Colonic mucosa (tissue), 4 donors: ENCODE measurements around the gene RRP15. TPM values are rescaled to one million over a fixed set of nuclear protein-coding genes. Genes with fewer than 3 reads are reported as not detected.

ENCODE experiments used
- DNase-seq: peaks from one replicate; pipeline ENCODE4 v3.0.0-alpha.2; 2020
- H3K27ac ChIP-seq: fragments of 200-600 bp; one replicate; pipeline ENCODE4 v1.8.0; 2021
- H3K27me3 ChIP-seq: fragments of 200-600 bp; one replicate; pipeline ENCODE4 v1.8.0; 2021
- H3K36me3 ChIP-seq: fragments of 200-600 bp; one replicate; pipeline ENCODE4 v1.8.0; 2021
- H3K4me1 ChIP-seq: fragments of 200-600 bp; one replicate; pipeline ENCODE4 v1.8.0; 2021; ENCODE audit warnings: mild to moderate bottlenecking
- H3K4me3 ChIP-seq: fragments of 200-600 bp; one replicate; pipeline ENCODE4 v1.8.0; 2021
- H3K9ac ChIP-seq, 2 donors: one replicate each; pipeline ENCODE4 v1.7.0; 2013; ENCODE audit warnings: control low read depth in 2 of 2, low read depth in 2 of 2, low read length in 2 of 2
- H3K9me3 ChIP-seq: fragments of 200-600 bp; one replicate; pipeline ENCODE4 v1.8.0; 2021
- intact Hi-C: fragments of 100-400 bp; cut with DNase I; formaldehyde crosslinking; loops from one replicate; pipeline ENCODE4 v1.14.1; 2022
- total RNA-seq, 2 donors: library from RNA; stranded (reverse); fragmentation: NEBNext Ultra II Directional in 1 of 2; extraction: Animal tissue kit (Norgen Biotek cat#: 25700) in 1 of 2; gene quantifications; one replicate each; pipeline ENCODE4 v1.2.1, GENCODE V29; 2021
- TF ChIP-seq, protein P1 (sequence below): fragments of 200-600 bp; IDR thresholded peaks from one replicate; pipeline ENCODE4 v1.8.0; 2022; ENCODE audit warnings: antibody characterized with exemption, mild to moderate bottlenecking
- donor health status: healthy.
- donor health status: DM: no; HTN: no; CAD: no.
- donor health status: DM: no; HTN: no; CAD: no.

Gene RRP15
- total RNA-seq, 2 donors from 2014 or later: 7.8 to 15.0 TPM

GRCh38 chr1:218294546-218294945 lies 9.5 kb downstream of the RRP15 start:
- Histone ChIP-seq H3K9ac (no peak overlapping the region), H3K36me3 (no peaks in the 10 kb centered on the region), H3K4me3 (no peak overlapping the region), H3K4me1 (no peaks in the 10 kb centered on the region), H3K9me3 (no peaks in the 10 kb centered on the region), H3K27ac (no peak overlapping the region), H3K27me3 (no peaks in the 10 kb centered on the region)
- TF ChIP-seq, protein P1, sequence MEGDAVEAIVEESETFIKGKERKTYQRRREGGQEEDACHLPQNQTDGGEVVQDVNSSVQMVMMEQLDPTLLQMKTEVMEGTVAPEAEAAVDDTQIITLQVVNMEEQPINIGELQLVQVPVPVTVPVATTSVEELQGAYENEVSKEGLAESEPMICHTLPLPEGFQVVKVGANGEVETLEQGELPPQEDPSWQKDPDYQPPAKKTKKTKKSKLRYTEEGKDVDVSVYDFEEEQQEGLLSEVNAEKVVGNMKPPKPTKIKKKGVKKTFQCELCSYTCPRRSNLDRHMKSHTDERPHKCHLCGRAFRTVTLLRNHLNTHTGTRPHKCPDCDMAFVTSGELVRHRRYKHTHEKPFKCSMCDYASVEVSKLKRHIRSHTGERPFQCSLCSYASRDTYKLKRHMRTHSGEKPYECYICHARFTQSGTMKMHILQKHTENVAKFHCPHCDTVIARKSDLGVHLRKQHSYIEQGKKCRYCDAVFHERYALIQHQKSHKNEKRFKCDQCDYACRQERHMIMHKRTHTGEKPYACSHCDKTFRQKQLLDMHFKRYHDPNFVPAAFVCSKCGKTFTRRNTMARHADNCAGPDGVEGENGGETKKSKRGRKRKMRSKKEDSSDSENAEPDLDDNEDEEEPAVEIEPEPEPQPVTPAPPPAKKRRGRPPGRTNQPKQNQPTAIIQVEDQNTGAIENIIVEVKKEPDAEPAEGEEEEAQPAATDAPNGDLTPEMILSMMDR: no peak
- DNase-seq: no peak
- intact Hi-C loops: no loop called here

DNA sequence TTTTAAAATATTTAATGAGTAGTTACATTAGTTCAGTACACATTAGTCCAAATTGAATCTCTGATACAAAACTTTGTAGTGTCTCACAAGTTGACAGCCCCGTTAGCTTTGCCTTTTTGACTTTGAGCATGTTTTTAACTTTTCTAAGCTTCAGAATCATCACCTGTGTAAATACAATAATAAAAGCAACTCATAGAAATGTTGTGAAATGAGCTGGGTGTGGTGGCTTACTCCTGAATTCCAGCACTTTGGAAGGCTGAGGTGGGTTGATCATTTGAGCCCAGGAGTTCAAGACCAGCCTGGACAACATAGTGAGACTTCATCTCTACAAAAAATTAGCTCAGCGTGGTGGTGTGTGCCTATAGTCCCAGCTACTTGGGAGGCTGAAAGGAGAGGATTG lies 11.1 kb downstream of the RRP15 start:
- intact Hi-C loops: no loop called here
- no peak for DNase-seq
- H3K4me1 ChIP-seq: no peaks in the 10 kb centered on the region
- TF ChIP-seq, protein P1: no peak
- no peak overlapping the region for H3K27ac ChIP-seq
- no peak overlapping the region for H3K9ac ChIP-seq
- H3K27me3 ChIP-seq: no peaks in the 10 kb centered on the region
- no peaks in the 10 kb centered on the region for H3K9me3 ChIP-seq
- no peaks in the 10 kb centered on the region for H3K36me3 ChIP-seq
- no peak overlapping the region for H3K4me3 ChIP-seq

- no peaks in the 10 kb centered on the region for H3K36me3 ChIP-seq
- no peak overlapping the region for H3K4me3 ChIP-seq
- no peak for DNase-seq
- H3K27me3 ChIP-seq: no peaks in the 10 kb centered on the region
- no peaks in the 10 kb centered on the region for H3K9me3 ChIP-seq
- TF ChIP-seq, protein P1: no peak
- intact Hi-C loops: no loop called here
- H3K9ac ChIP-seq: no peak overlapping the region
- no peak overlapping the region for H3K27ac ChIP-seq
- no peaks in the 10 kb centered on the region for H3K4me1 ChIP-seq
Observed at GRCh38 chr1:218297461-218297860, 12.4 kb downstream of the RRP15 start.

DNA sequence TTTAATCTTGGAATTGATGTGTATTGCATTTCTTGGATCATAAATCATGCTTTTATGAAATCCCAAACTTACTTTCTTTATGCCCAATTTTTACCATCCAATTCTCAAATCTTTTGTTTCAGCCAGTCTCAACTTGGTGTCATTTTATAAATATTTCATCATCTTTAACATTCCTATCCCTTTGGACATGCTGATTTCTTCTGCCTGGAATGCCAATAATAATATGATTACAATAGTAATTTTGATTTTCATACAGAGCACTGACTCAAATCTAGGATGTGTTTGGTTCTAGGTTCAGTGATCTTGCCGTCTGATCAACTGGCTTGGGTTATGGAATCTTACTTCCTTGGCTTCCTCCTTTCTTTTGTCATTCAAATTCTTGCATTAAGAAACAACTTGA lies 12.8 kb downstream of the RRP15 start:
- Histone ChIP-seq H3K4me3 (no peak overlapping the region), H3K36me3 (no peaks in the 10 kb centered on the region), H3K27me3 (no peaks in the 10 kb centered on the region), H3K9me3 (no peaks in the 10 kb centered on the region), H3K9ac (no peak overlapping the region), H3K4me1 (no peaks in the 10 kb centered on the region), H3K27ac (no peak overlapping the region)
- DNase-seq: no peak
- TF ChIP-seq, protein P1: no peak
- intact Hi-C loops: no loop called here

- TF ChIP-seq, protein P1: no peak
- H3K9me3 ChIP-seq: no peaks in the 10 kb centered on the region
- H3K27me3 ChIP-seq: no peaks in the 10 kb centered on the region
- no peak overlapping the region for H3K9ac ChIP-seq
- H3K4me3 ChIP-seq: no peak overlapping the region
- H3K27ac ChIP-seq: no peak overlapping the region
- intact Hi-C loops: no loop called here
- H3K36me3 ChIP-seq: no peaks in the 10 kb centered on the region
- H3K4me1 ChIP-seq: no peaks in the 10 kb centered on the region
- no peak for DNase-seq
Observed at GRCh38 chr1:218298398-218298797, 13.3 kb downstream of the RRP15 start.

- Histone ChIP-seq H3K36me3 (no peaks in the 10 kb centered on the region), H3K27ac (no peak overlapping the region), H3K9me3 (no peaks in the 10 kb centered on the region), H3K27me3 (no peaks in the 10 kb centered on the region), H3K9ac (no peak overlapping the region), H3K4me1 (no peaks in the 10 kb centered on the region), H3K4me3 (no peak overlapping the region)
- DNase-seq: no peak
- TF ChIP-seq, protein P1: no peak
- intact Hi-C loops: no loop called here
Observed at GRCh38 chr1:218299416-218299815, 14.3 kb downstream of the RRP15 start.
